ENCODE measurements around the gene ZNF277. TPM values are rescaled to one million over a fixed set of nuclear protein-coding genes. Genes with fewer than 3 reads are reported as not detected.

Gene ZNF277
- total RNA-seq, 2 experiments from 2014 or later = 17.6 to 21.4 TPM

GRCh38 chr7:112283382-112283910 lies 77.0 kb downstream of the ZNF277 start:
- no peak for ATAC-seq
- Mint-ChIP-seq H3K27ac (no peak overlapping the region), H3K9me3 (ENCODE audit: low read depth) (peaks cover 2% of the 10 kb centered on the region), H3K4me3 (no peak overlapping the region), H3K27me3 (no peaks in the 10 kb centered on the region), H3K36me3 (ENCODE audit: low read depth) (peaks cover 2% of the 10 kb centered on the region), H3K4me1 (peaks cover 12% of the 10 kb centered on the region)
- ChIA-PET CTCF (no interaction called here), POLR2A (no interaction called here)
- intact Hi-C loops (cut with DNase I, micrococcal nuclease) = no loop called here
- DNase-seq = no peak

DNA sequence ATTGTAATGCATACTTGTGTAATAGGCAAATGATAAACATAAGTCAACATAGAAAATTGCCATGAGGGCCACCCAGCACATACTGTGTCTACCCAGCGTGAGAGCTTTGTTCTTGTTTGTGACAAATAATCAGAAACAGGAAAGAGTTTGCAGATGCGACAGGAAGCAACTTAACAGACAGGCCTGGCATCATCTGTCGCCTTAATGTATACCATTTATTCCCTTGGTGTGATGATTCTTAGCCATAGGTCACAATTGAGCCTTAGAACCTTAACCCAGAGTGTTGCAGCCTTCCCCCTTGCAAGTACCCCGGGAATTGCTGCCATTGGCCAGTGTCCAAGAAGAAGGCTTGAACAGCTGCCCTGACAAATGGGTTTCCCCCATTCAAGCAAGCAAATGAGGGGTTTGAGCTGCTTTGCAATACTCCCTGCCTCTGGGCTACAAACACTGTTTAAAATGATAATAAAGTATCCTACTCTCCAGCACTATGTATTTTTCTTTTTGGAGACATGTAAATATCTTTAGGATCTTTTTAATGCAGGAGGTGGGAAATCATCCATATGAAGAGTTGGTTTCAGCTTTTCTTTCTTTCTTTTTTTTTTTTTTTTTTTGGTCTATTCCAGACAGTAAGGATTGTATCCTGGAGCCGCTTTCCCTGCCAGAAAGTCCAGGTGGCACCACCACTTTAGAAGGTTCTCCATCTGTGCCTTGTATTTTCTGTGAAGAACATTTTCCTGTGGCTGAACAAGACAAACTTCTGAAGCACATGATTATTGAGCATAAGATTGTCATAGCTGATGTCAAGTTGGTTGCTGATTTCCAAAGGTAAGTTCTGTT lies 80.0 kb downstream of the ZNF277 start:
- DNase-seq = no peak
- peaks cover 10% of the 10 kb centered on the region for H3K4me1 Mint-ChIP-seq
- intact Hi-C loops (cut with DNase I, micrococcal nuclease) = no loop called here
- ChIA-PET CTCF (no interaction called here), POLR2A (no interaction called here)
- H3K27ac Mint-ChIP-seq = no peak overlapping the region
- peaks cover 5% of the 10 kb centered on the region for H3K36me3 Mint-ChIP-seq (ENCODE audit: low read depth)
- no peak for ATAC-seq
- H3K27me3 Mint-ChIP-seq = no peaks in the 10 kb centered on the region
- H3K4me3 Mint-ChIP-seq = no peak overlapping the region
- no peaks in the 10 kb centered on the region for H3K9me3 Mint-ChIP-seq (ENCODE audit: low read depth)

GRCh38 chr7:112288301-112288700 lies 81.8 kb downstream of the ZNF277 start:
- Mint-ChIP-seq H3K27me3 (no peaks in the 10 kb centered on the region), H3K4me1 (peaks cover 10% of the 10 kb centered on the region), H3K9me3 (ENCODE audit: low read depth) (no peaks in the 10 kb centered on the region), H3K4me3 (no peak overlapping the region), H3K27ac (no peak overlapping the region), H3K36me3 (ENCODE audit: low read depth) (peaks cover 11% of the 10 kb centered on the region)
- no peak for ATAC-seq
- POLR2A ChIA-PET = no interaction called here
- CTCF ChIA-PET = interaction anchor here (1.4 kb wide), 1 partner anchor 15 kb away, joined by 4 read pairs; no protein-coding TSS in a partner anchor
- DNase-seq = no peak
- intact Hi-C loops (cut with DNase I, micrococcal nuclease) = no loop called here

- no peak for ATAC-seq
- intact Hi-C loops (cut with DNase I, micrococcal nuclease) = loop anchor here in 1 of 2 experiments (10.0 kb wide), 1 partner anchor 525 kb away; no protein-coding TSS in a partner anchor
- H3K27me3 Mint-ChIP-seq = no peaks in the 10 kb centered on the region
- no peaks in the 10 kb centered on the region for H3K9me3 Mint-ChIP-seq (ENCODE audit: low read depth)
- H3K4me3 Mint-ChIP-seq = no peak overlapping the region
- peaks cover 11% of the 10 kb centered on the region for H3K36me3 Mint-ChIP-seq (ENCODE audit: low read depth)
- peaks cover 7% of the 10 kb centered on the region for H3K4me1 Mint-ChIP-seq
- no peak overlapping the region for H3K27ac Mint-ChIP-seq
- no peak for DNase-seq
- ChIA-PET POLR2A (no interaction called here), CTCF (no interaction called here)
These were observed 83.6 kb downstream of the ZNF277 start for GRCh38 chr7:112290065-112290464.

- no peaks in the 10 kb centered on the region for H3K4me1 Mint-ChIP-seq
- ATAC-seq (no peak), DNase-seq (no peak)
- no peak overlapping the region for H3K4me3 Mint-ChIP-seq
- ChIA-PET POLR2A (no interaction called here), CTCF (no interaction called here)
- no peaks in the 10 kb centered on the region for H3K27me3 Mint-ChIP-seq
- intact Hi-C loops (cut with DNase I, micrococcal nuclease) = loop anchor here in 1 of 2 experiments (10.0 kb wide), 1 partner anchor 527 kb away; no protein-coding TSS in a partner anchor
- H3K27ac Mint-ChIP-seq = no peak overlapping the region
- no peaks in the 10 kb centered on the region for H3K9me3 Mint-ChIP-seq (ENCODE audit: low read depth)
- H3K36me3 Mint-ChIP-seq (ENCODE audit: low read depth) = peaks cover 13% of the 10 kb centered on the region
These were observed 85.7 kb downstream of the ZNF277 start for GRCh38 chr7:112292162-112292561.

GRCh38 chr7:112293416-112293815 lies 86.9 kb downstream of the ZNF277 start:
- ATAC-seq = no peak
- intact Hi-C loops (cut with DNase I, micrococcal nuclease) = loop anchor here in 1 of 2 experiments (10.0 kb wide), 1 partner anchor 529 kb away; no protein-coding TSS in a partner anchor
- Mint-ChIP-seq H3K36me3 (ENCODE audit: low read depth) (peaks cover 14% of the 10 kb centered on the region), H3K4me3 (no peak overlapping the region), H3K27ac (no peak overlapping the region), H3K9me3 (ENCODE audit: low read depth) (no peaks in the 10 kb centered on the region), H3K4me1 (no peaks in the 10 kb centered on the region), H3K27me3 (no peaks in the 10 kb centered on the region)
- CTCF ChIA-PET = no interaction called here
- DNase-seq = no peak
- POLR2A ChIA-PET = no interaction called here

DNA sequence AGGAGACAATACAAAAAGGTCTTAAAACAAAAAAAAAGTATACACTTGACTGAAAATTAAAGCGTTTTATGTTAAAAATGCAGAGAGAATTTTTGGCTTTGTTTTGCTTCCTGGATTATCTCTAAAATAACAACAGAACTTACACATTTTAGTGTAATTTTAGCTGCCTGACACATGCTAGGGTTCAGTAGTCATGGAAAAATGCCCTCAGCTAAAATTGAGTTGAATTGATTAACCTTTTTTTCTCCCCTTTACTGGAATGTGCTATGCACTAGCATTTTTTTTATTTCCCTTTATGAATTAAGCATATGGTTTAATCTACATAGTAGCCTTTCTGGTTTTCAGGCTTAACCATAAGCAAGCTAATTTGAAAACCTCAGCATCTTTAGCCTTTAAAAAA lies 89.9 kb downstream of the ZNF277 start:
- CTCF ChIA-PET = no interaction called here
- POLR2A ChIA-PET = no interaction called here
- H3K27ac Mint-ChIP-seq = no peak overlapping the region

DNA sequence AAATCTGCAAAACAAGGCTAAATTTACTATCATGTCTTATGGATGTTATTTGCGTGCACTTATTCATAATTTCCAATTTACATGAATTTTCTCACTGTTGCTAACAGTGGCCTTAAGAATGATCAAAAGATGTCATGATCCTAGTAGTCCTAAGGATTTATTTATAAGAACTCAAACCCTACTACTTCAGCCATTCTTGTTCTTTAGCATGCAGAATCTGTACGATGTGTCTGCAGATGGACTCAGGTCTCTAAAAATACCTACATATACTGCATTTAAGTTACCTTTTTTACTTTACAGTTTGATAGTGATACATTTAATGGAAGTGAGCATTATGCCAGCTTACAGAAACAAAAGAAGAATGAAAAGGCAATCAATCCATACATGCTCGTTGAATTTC lies 91.2 kb downstream of the ZNF277 start:
- no peak for DNase-seq
- no peaks in the 10 kb centered on the region for H3K9me3 Mint-ChIP-seq (ENCODE audit: low read depth)
- intact Hi-C loops (cut with DNase I, micrococcal nuclease) = loop anchor here in 1 of 2 experiments (10.0 kb wide), 1 partner anchor 533 kb away; no protein-coding TSS in a partner anchor
- H3K36me3 Mint-ChIP-seq (ENCODE audit: low read depth) = peaks cover 11% of the 10 kb centered on the region
- ChIA-PET POLR2A (no interaction called here), CTCF (no interaction called here)
- H3K4me1 Mint-ChIP-seq = peaks cover 9% of the 10 kb centered on the region
- no peak for ATAC-seq
- H3K27ac Mint-ChIP-seq = no peak overlapping the region
- no peaks in the 10 kb centered on the region for H3K27me3 Mint-ChIP-seq
- H3K4me3 Mint-ChIP-seq = no peak overlapping the region

More for the DNA sequence above, 89.9 kb downstream of the ZNF277 start:
- Mint-ChIP-seq H3K27me3 (no peaks in the 10 kb centered on the region), H3K4me3 (no peak overlapping the region), H3K36me3 (ENCODE audit: low read depth) (peaks cover 16% of the 10 kb centered on the region), H3K4me1 (no peaks in the 10 kb centered on the region), H3K9me3 (ENCODE audit: low read depth) (no peaks in the 10 kb centered on the region)
- intact Hi-C loops (cut with DNase I, micrococcal nuclease) = loop anchor here in 1 of 2 experiments (10.0 kb wide), 1 partner anchor 532 kb away; no protein-coding TSS in a partner anchor
- no peak for DNase-seq
- ATAC-seq = no peak

- no peak overlapping the region for H3K4me3 Mint-ChIP-seq
- ATAC-seq (no peak), DNase-seq (no peak)
- H3K27ac Mint-ChIP-seq = no peak overlapping the region
- intact Hi-C loops (cut with DNase I, micrococcal nuclease) = loop anchor here in 1 of 2 experiments (10.0 kb wide), 1 partner anchor 534 kb away; no protein-coding TSS in a partner anchor
- H3K9me3 Mint-ChIP-seq (ENCODE audit: low read depth) = no peaks in the 10 kb centered on the region
- peaks cover 9% of the 10 kb centered on the region for H3K4me1 Mint-ChIP-seq
- CTCF ChIA-PET = no interaction called here
- H3K36me3 Mint-ChIP-seq (ENCODE audit: low read depth) = peaks cover 11% of the 10 kb centered on the region
- H3K27me3 Mint-ChIP-seq = no peaks in the 10 kb centered on the region
- POLR2A ChIA-PET = no interaction called here
These were observed 92.1 kb downstream of the ZNF277 start for GRCh38 chr7:112298543-112299100.

GRCh38 chr7:112300072-112300471 lies 93.6 kb downstream of the ZNF277 start:
- intact Hi-C loops (cut with DNase I, micrococcal nuclease) = no loop called here
- no peak for DNase-seq
- no peak for ATAC-seq

GRCh38 chr7:112300831-112301407 lies 94.4 kb downstream of the ZNF277 start:
- H3K9me3 Mint-ChIP-seq (ENCODE audit: low read depth) = no peaks in the 10 kb centered on the region
- DNase-seq (no peak), ATAC-seq (no peak)
- peaks cover 9% of the 10 kb centered on the region for H3K4me1 Mint-ChIP-seq
- H3K27ac Mint-ChIP-seq = no peak overlapping the region
- H3K36me3 Mint-ChIP-seq (ENCODE audit: low read depth) = peaks cover 13% of the 10 kb centered on the region
- CTCF ChIA-PET = no interaction called here
- H3K4me3 Mint-ChIP-seq = no peak overlapping the region
- intact Hi-C loops (cut with DNase I, micrococcal nuclease) = no loop called here
- POLR2A ChIA-PET = no interaction called here
- H3K27me3 Mint-ChIP-seq = no peaks in the 10 kb centered on the region

More at GRCh38 chr7:112300072-112300471, 93.6 kb downstream of the ZNF277 start:
- H3K4me3 Mint-ChIP-seq = no peak overlapping the region
- no peaks in the 10 kb centered on the region for H3K9me3 Mint-ChIP-seq (ENCODE audit: low read depth)
- no peaks in the 10 kb centered on the region for H3K27me3 Mint-ChIP-seq
- ChIA-PET CTCF (interaction anchor here (0.6 kb wide), 2 partner anchors 51 to 137 kb away, joined by 3 read pairs; no protein-coding TSS in a partner anchor), POLR2A (no interaction called here)
- H3K4me1 Mint-ChIP-seq = peaks cover 9% of the 10 kb centered on the region
- peaks cover 11% of the 10 kb centered on the region for H3K36me3 Mint-ChIP-seq (ENCODE audit: low read depth)
- H3K27ac Mint-ChIP-seq = no peak overlapping the region

Data from activated CD4-positive, alpha-beta T cell treated with anti-CD3 and anti-CD28 coated beads for 36 hours (primary cell).